Measurements from ENCODE around the gene NXPH1.

The NXPH1 gene

DNA sequence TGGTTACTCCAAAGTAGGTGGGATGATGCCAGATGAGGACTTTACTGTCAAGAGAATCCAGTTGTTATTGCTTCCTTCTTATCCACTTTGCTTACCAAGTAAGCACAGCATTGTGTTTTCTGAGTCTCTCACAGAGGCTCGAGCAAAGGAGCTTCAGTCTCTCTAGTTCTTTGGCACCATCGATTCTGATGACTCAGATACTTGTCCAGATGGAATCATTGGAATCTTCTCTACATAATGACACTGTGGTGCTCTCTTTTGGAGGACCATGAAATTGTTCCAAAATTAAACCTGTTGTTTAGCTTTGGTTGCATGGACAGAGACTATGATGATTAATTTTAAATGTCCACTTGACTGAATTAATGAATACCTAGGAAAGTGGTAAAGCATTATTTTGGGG is 132.6 kb downstream of the NXPH1 start:
- no peak for DNase-seq (ENCODE audit: extremely low read depth, low read depth)
- TF ChIP-seq, protein P1, sequence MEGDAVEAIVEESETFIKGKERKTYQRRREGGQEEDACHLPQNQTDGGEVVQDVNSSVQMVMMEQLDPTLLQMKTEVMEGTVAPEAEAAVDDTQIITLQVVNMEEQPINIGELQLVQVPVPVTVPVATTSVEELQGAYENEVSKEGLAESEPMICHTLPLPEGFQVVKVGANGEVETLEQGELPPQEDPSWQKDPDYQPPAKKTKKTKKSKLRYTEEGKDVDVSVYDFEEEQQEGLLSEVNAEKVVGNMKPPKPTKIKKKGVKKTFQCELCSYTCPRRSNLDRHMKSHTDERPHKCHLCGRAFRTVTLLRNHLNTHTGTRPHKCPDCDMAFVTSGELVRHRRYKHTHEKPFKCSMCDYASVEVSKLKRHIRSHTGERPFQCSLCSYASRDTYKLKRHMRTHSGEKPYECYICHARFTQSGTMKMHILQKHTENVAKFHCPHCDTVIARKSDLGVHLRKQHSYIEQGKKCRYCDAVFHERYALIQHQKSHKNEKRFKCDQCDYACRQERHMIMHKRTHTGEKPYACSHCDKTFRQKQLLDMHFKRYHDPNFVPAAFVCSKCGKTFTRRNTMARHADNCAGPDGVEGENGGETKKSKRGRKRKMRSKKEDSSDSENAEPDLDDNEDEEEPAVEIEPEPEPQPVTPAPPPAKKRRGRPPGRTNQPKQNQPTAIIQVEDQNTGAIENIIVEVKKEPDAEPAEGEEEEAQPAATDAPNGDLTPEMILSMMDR (IDR thresholded peaks at IDR 0.05; ENCODE audit: low read depth, low read length), result no peak

DNA sequence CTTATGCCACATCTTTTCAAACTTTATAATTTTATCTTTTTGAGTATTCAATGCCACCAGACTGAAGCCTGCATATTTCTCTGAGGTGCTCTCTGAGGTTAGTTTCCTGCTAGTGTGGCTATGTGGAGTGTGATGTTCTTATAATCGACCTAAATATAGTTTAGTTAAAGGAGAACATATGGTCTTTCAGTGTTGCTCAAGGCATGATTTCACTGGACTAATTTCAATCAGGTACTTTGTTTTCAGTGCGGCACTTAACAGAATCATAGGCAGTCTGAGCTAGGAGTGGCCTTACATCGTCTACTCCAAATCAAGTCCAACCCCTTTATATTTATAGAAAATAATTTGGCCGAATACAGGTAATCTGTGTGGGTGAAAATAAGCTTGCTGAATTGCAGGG is 134.2 kb downstream of the NXPH1 start:
- DNase-seq (ENCODE audit: extremely low read depth, low read depth), result no peak
- TF ChIP-seq, protein P1 (IDR thresholded peaks at IDR 0.05; ENCODE audit: low read depth, low read length), result no peak

DNA sequence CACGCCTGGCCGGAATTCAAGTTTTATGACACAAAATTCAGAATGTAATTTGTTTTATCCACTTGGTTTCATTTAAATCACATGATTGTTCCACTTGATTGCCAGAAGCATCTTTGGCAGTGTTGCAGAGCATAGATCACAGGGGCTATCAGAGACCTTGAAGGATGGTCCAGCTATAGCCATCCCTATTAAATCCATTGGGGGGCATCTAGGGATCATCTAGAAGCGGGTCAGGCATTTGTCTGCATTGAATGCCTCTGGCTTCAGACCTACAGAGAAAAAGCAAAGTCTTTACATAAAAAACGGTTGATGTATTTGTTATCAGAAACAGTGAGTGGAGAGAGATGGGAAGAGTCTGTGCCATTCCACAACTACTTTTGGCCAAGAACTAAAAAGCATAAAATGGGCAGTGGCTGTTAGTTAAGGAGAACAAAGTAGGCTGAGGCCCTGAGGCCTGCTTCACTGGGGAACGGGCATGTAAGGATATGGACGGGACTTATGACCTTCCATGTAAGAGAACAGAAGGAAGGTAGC is 146.3 kb downstream of the NXPH1 start:
- DNase-seq (ENCODE audit: extremely low read depth, low read depth), result no peak
- TF ChIP-seq, protein P1 (IDR thresholded peaks at IDR 0.05; ENCODE audit: low read depth, low read length), result no peak

DNA sequence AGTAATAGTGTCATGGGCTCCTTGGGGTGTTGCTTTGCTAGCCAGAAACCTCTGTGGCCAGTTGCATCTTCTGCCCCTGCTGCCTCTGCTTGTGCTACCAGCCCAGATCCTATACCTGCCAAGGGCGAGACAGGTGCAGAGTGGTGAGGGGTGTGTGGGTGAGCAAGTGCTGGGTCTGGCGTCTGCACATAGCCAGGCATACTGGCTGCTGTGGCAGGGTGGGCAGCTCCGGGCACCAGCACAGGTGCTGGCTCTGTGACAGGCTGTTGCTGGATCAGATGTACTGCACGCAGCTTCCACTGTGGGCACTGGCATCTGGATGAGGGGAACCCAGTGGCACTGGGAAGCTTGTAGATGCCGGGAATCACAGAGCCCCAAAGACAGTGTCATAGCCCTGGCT is 148.4 kb downstream of the NXPH1 start:
- no peak for DNase-seq (ENCODE audit: extremely low read depth, low read depth)
- TF ChIP-seq, protein P1 (IDR thresholded peaks at IDR 0.05; ENCODE audit: low read depth, low read length), result no peak

DNA sequence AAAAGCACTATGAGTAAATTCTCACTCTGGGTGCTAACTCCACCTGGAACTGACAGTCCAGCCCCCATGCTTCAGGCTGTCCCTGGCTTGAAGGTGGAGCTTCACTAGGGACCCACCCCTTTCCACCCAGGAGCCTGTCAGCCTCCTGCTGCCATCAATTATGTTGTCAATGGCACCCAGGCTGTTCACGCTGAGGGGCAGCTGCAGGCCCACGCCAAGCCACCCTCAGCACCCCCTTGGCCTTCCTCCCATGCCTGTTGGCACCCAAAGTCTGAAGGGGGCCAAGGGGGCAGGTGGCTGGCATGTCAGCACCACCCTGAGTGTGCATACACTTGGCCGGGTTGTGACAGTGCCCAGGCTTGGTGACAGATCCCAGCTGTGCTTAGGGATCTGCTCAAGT is 149.3 kb downstream of the NXPH1 start:
- TF ChIP-seq, protein P1 (IDR thresholded peaks at IDR 0.05; ENCODE audit: low read depth, low read length), result no peak
- DNase-seq (ENCODE audit: extremely low read depth, low read depth), result no peak

DNA sequence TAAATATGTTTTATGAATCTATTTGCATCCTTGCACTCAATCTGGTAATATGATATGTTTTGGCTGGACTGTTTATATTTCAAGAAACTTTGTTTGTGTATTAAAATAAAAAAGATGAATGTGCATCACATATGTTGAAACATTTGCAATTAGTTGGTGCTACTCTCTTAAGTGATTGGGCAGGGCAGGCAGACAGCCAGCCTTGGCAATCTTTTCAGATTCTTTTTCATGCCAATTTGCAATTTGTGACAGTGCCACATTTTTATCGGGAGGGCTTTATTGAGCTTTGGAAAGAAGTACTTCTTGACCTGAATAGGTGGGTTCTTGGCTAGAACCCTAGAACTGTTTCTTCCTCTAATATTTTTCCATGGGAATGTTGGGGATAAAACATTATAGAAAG is 152.2 kb downstream of the NXPH1 start:
- TF ChIP-seq, protein P1 (IDR thresholded peaks at IDR 0.05; ENCODE audit: low read depth, low read length), result no peak
- DNase-seq (ENCODE audit: extremely low read depth, low read depth), result no peak

DNA sequence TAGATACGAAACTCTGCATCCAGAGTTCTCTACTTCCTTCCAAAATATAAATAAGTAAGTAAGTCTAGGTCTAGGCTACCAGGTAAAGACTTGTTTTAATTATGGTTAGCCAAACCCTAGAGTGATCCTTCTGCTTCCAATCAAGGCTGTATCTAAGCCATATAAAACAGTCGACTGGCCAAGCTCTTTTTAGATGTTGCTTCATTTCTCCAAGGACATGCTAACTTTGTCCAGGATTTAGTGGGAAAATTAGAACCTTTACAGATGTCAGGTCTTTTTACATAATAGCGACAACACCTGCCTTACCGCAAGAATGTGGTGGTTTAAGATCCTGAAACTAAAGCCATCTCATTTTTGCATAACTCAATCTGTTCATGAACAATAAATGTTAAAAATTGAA is 156.8 kb downstream of the NXPH1 start:
- TF ChIP-seq, protein P1 (IDR thresholded peaks at IDR 0.05; ENCODE audit: low read depth, low read length), result no peak
- DNase-seq (ENCODE audit: extremely low read depth, low read depth), result no peak

All from AG09319 (cell line).